ENCODE results near the gene SEC31A.

The SEC31A gene

DNA sequence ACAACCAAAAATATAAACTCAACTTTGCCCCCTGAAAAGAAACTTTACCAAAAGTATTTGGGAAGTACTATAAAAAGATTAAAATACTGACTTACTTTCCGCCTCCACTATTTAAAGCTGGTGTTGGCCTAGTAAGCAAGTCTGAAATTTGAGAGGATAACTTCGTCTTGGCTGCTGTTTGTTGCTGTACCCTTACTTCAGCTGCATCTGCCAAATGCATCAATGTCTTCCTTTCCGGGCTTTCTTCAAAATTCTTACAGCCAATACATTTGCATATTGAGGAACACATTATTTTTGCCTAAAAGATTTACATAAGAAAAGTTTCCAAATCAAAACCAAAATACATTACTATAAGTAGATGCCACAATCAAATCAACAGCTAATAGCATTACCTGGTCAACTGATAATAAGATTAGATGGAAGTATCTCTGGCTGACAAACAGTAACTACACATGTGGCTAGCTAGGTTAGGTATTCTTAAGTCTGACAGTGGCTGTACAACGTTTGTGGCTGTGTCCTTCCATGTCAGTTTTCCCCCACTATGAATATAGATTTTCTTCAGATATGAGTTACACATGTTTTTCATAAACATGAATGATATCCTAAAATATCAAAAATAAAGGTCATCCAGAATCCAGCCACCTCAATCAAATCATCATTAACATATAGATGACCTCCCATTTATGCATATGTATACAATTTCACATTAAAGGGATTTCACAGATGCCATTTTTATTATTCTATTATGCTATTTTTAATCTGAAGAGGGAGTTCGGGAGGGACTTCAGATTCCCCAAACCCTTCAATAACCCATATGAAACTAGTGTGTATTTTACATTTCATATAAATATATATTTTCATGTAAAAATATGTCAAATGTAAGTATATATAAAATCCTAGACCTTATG is 40.1 kb upstream of the SEC31A start:
- ChIA-PET CTCF (interaction anchor here (0.6 kb wide), 1 partner anchor 34 kb away, joined by 3 read pairs; no protein-coding TSS in a partner anchor), POLR2A (no interaction called here)
- peaks cover 0 to 55% of the 10 kb centered on the region in 2 experiments; a peak in 2 of 3 replicates for H3K36me3 ChIP-seq (ENCODE audit: control insufficient read depth in 2 of 2, insufficient read depth in 1 of 2, low read length in 2 of 2)
- no peak overlapping the region for H3K27ac ChIP-seq (ENCODE audit: extremely low read depth, low read depth, low read length)
- H3K9me3 ChIP-seq (ENCODE audit: control insufficient read depth, insufficient read depth, low read depth, low read length): no peaks in the 10 kb centered on the region
- TF ChIP-seq HOXD13 (CRISPR knock-in tag; IDR thresholded peaks at IDR 0.05; ENCODE audit: borderline replicate concordance) (no peak), ZNF560 (tag by site-specific recombination; IDR thresholded peaks at IDR 0.05; ENCODE audit: borderline replicate concordance) (no peak), ZNF623 (tag by site-specific recombination; IDR thresholded peaks at IDR 0.05) (no peak)
- TF ChIP-seq, protein P1, sequence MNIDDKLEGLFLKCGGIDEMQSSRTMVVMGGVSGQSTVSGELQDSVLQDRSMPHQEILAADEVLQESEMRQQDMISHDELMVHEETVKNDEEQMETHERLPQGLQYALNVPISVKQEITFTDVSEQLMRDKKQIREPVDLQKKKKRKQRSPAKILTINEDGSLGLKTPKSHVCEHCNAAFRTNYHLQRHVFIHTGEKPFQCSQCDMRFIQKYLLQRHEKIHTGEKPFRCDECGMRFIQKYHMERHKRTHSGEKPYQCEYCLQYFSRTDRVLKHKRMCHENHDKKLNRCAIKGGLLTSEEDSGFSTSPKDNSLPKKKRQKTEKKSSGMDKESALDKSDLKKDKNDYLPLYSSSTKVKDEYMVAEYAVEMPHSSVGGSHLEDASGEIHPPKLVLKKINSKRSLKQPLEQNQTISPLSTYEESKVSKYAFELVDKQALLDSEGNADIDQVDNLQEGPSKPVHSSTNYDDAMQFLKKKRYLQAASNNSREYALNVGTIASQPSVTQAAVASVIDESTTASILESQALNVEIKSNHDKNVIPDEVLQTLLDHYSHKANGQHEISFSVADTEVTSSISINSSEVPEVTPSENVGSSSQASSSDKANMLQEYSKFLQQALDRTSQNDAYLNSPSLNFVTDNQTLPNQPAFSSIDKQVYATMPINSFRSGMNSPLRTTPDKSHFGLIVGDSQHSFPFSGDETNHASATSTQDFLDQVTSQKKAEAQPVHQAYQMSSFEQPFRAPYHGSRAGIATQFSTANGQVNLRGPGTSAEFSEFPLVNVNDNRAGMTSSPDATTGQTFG (tag by site-specific recombination; IDR thresholded peaks at IDR 0.05; ENCODE audit: borderline replicate concordance): no peak
- H3K4me1 ChIP-seq (ENCODE audit: control insufficient read depth, insufficient read depth, low read length): no peaks in the 10 kb centered on the region
- H3K4me3 ChIP-seq (ENCODE audit: low read depth, low read length): no peak overlapping the region

DNA sequence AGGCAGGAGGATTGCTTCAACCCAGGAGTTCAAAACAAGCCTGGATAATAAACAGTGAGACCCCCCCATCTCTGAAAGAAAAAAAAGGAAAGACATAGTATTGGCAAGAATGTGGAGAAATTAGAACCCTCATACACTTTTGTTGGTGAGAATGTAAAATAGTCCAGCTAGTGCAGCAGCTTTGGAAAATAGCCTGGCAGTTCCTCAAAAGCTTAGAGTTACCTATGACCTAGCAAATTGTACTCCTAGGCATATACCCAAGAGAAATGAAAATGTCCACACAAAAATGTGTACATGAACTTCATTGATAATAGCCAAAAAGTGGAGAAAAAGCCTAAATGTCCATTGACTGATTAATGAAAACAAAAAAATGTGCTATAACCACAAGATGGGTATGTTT is 30.8 kb upstream of the SEC31A start:
- ChIA-PET POLR2A (no interaction called here), CTCF (no interaction called here)
- no peak overlapping the region for H3K4me3 ChIP-seq (ENCODE audit: low read depth, low read length)
- TF ChIP-seq ZNF302 (tag by site-specific recombination; IDR thresholded peaks at IDR 0.05; ENCODE audit: low read depth): no peak
- TF ChIP-seq ZFP69B (tag by site-specific recombination; IDR thresholded peaks at IDR 0.05): no peak
- TF ChIP-seq ZNF549 (tag by site-specific recombination; IDR thresholded peaks at IDR 0.05): no peak
- TF ChIP-seq ZNF221 (tag by site-specific recombination; IDR thresholded peaks at IDR 0.05; ENCODE audit: borderline replicate concordance): no peak
- no peak for TF ChIP-seq FEZF1 (tag by site-specific recombination; IDR thresholded peaks at IDR 0.05)
- TF ChIP-seq, protein P2, sequence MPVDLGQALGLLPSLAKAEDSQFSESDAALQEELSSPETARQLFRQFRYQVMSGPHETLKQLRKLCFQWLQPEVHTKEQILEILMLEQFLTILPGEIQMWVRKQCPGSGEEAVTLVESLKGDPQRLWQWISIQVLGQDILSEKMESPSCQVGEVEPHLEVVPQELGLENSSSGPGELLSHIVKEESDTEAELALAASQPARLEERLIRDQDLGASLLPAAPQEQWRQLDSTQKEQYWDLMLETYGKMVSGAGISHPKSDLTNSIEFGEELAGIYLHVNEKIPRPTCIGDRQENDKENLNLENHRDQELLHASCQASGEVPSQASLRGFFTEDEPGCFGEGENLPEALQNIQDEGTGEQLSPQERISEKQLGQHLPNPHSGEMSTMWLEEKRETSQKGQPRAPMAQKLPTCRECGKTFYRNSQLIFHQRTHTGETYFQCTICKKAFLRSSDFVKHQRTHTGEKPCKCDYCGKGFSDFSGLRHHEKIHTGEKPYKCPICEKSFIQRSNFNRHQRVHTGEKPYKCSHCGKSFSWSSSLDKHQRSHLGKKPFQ (tag by site-specific recombination; IDR thresholded peaks at IDR 0.05): no peak
- TF ChIP-seq, protein P3, sequence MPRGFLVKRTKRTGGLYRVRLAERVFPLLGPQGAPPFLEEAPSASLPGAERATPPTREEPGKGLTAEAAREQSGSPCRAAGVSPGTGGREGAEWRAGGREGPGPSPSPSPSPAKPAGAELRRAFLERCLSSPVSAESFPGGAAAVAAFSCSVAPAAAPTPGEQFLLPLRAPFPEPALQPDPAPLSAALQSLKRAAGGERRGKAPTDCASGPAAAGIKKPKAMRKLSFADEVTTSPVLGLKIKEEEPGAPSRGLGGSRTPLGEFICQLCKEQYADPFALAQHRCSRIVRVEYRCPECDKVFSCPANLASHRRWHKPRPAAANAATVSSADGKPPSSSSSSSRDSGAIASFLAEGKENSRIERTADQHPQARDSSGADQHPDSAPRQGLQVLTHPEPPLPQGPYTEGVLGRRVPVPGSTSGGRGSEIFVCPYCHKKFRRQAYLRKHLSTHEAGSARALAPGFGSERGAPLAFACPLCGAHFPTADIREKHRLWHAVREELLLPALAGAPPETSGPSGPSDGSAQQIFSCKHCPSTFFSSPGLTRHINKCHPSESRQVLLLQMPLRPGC (tag by site-specific recombination; IDR thresholded peaks at IDR 0.05): no peak
- TF ChIP-seq, protein P4, sequence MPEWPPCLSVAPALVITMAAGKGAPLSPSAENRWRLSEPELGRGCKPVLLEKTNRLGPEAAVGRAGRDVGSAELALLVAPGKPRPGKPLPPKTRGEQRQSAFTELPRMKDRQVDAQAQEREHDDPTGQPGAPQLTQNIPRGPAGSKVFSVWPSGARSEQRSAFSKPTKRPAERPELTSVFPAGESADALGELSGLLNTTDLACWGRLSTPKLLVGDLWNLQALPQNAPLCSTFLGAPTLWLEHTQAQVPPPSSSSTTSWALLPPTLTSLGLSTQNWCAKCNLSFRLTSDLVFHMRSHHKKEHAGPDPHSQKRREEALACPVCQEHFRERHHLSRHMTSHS (tag by site-specific recombination; IDR thresholded peaks at IDR 0.05): no peak
- no peak for TF ChIP-seq ZNF354C (tag by site-specific recombination; IDR thresholded peaks at IDR 0.05; ENCODE audit: borderline replicate concordance, low read depth)
- no peak for TF ChIP-seq ZNF530 (tag by site-specific recombination; IDR thresholded peaks at IDR 0.05; ENCODE audit: low read depth)
- TF ChIP-seq, protein P5, sequence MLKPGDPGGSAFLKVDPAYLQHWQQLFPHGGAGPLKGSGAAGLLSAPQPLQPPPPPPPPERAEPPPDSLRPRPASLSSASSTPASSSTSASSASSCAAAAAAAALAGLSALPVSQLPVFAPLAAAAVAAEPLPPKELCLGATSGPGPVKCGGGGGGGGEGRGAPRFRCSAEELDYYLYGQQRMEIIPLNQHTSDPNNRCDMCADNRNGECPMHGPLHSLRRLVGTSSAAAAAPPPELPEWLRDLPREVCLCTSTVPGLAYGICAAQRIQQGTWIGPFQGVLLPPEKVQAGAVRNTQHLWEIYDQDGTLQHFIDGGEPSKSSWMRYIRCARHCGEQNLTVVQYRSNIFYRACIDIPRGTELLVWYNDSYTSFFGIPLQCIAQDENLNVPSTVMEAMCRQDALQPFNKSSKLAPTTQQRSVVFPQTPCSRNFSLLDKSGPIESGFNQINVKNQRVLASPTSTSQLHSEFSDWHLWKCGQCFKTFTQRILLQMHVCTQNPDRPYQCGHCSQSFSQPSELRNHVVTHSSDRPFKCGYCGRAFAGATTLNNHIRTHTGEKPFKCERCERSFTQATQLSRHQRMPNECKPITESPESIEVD (tag by site-specific recombination; IDR thresholded peaks at IDR 0.05): no peak
- TF ChIP-seq, protein P6, sequence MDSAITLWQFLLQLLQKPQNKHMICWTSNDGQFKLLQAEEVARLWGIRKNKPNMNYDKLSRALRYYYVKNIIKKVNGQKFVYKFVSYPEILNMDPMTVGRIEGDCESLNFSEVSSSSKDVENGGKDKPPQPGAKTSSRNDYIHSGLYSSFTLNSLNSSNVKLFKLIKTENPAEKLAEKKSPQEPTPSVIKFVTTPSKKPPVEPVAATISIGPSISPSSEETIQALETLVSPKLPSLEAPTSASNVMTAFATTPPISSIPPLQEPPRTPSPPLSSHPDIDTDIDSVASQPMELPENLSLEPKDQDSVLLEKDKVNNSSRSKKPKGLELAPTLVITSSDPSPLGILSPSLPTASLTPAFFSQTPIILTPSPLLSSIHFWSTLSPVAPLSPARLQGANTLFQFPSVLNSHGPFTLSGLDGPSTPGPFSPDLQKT (IDR thresholded peaks at IDR 0.05; ENCODE audit: borderline replicate concordance, low read depth, low read length): no peak
- no peak for TF ChIP-seq ZFP41 (tag by site-specific recombination; IDR thresholded peaks at IDR 0.05; ENCODE audit: borderline replicate concordance)
- TF ChIP-seq ZNF175 (tag by site-specific recombination; IDR thresholded peaks at IDR 0.05): no peak
- no peaks in the 10 kb centered on the region for H3K9me3 ChIP-seq (ENCODE audit: control insufficient read depth, insufficient read depth, low read depth, low read length)
- peaks cover 0 to 19% of the 10 kb centered on the region in 2 experiments; a peak in 1 of 3 replicates for H3K36me3 ChIP-seq (ENCODE audit: control insufficient read depth in 2 of 2, insufficient read depth in 1 of 2, low read length in 2 of 2)
- H3K4me1 ChIP-seq (ENCODE audit: control insufficient read depth, insufficient read depth, low read length): no peaks in the 10 kb centered on the region
- H3K27ac ChIP-seq (ENCODE audit: extremely low read depth, low read depth, low read length): no peak overlapping the region
